Activated CD4-positive, CD25-positive, alpha-beta regulatory T cell treated with anti-CD3 and anti-CD28 coated beads, Interleukin-2, amount 50 U/mL, for 16 hours (primary cell): ENCODE measurements around the gene RCBTB1.

Source experiments
- DNase-seq: peaks from one replicate; pipeline ENCODE4 v3.0.0-alpha.2; 2020; ENCODE audit warnings: low read depth, low spot score

The RCBTB1 gene

DNA sequence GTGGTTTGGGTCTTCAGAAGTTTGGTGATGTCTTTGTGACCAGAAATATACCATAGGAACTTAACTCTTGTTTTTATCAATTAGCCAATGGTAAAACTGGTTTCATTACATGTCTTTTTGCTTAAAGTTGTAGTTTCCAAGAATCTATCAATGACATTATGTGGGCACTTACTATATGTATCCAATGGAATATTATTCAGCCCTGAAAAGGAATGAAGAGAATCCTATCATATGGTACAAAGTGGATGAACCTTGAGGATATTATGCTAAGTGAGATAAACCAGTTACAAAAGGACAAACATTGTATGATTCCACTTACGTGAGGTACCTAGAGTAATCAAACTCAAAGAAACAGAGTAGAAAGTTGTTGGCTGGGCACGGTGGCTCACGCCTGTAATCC is 26.4 kb downstream of the RCBTB1 start:
- no peak for DNase-seq

DNA sequence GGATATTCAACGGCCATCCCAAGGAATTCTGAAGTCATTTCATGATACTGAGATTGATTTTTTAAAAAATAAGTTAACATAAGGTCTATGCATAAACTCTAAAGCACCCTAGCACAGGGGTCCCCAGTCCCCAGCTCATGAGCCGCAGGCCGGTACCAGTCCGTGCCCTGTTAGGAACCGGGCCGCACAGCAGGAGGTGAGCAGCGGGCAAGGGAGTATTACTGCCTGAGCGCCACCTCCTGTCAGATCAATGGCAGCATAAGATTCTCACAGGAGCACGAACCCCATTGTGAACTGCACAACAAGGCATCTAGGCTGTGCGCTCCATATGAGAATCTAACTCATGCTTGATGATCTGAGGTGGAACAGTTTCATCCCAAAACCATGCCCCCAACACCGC is 31.0 kb downstream of the RCBTB1 start:
- no peak for DNase-seq

- no peak for DNase-seq
These were observed 31.5 kb downstream of the RCBTB1 start for GRCh38 chr13:49553888-49554287.

DNA sequence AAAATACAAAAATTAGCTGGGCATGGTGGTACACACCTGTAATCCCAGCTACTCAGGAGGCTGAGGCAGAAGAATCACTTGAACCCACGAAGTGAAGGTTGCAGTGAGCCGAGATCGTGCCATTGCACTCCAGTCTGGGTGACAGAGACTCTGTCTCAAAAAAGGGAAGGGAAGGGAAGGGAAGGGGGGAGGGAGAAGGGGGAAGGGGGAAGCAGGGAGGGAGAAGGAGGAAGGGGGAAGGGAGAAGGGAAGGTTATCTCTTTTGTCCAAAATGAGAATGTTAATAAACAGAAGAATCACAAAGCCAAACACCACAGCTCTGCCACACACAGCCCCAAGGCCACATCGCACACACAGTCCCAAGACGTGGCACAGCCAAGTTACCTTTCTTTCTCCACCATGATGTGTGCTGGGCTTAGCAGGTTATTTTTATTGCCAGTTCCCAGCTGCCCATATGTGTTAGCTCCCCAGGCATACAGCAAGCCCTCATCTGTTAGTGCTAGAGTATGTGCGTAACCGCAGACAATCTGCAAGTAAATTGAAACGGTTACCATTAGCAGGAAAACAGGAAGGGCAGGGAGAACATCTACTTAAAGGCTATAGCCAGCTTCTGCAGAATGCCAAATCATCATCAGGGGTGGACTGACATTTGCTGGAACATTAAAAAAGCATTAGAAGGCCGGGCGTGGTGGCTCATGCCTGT is 34.3 kb downstream of the RCBTB1 start:
- DNase-seq: no peak

- no peak for DNase-seq
These were observed 36.1 kb downstream of the RCBTB1 start for GRCh38 chr13:49549289-49549688.

DNA sequence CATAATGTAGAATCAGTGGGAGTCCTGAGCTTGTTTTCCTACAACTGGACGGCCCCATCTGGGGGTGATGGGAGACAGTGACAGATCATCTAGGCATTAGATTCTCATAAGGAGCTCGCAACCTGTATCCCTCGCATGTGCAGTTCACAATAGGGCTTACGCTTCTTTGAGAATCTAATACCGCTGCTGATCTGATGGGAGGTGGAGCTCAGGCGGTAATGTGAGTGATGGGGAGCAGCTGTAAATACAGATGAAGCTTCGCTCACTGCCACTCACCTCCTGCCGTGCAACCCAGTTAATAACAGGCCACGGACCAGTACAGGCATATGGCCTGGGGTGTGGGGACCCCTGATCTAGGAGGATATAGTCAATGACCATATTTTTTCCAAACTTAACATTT is 38.8 kb downstream of the RCBTB1 start:
- no peak for DNase-seq

GRCh38 chr13:49545661-49546060 is 39.7 kb downstream of the RCBTB1 start:
- no peak for DNase-seq

DNA sequence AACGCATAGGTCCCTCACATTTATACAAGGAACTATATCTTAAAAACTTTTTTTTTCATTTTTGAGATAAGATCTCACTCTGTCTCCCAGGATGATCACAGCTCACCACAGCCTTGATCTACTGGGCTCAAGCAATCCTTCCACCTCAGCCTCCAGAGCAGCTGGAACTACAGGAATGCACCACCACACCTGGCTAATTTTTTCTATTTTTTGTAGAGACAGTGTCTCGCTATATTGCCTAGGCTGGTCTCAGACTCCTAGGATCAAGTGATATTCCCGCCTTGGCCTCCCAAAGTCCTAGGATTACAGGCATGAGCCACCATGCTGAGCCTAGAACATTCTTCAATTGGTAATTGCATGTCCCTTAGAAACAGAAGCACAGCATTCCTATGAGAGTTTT is 41.7 kb downstream of the RCBTB1 start:
- no peak for DNase-seq

GRCh38 chr13:49540552-49540951 is 44.8 kb downstream of the RCBTB1 start:
- DNase-seq: no peak

DNA sequence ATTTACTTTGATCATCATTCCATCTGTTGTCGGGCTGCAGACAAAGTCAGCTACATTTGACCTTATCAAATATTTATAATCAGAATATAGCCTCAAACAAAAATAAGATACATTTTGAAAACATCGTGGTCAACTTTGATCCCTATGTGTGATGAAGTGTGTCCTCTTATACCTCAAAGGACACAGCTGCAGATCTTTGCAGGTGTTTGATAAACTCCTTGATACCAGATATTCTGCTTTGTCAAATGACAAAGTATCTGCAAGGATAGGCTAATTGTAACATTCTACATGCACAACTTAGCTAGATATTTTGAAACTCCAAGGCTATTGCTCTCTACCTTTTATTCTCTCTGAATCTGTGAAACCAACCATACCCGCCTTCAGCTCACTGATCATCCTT is 45.6 kb downstream of the RCBTB1 start:
- DNase-seq: no peak

GRCh38 chr13:49539313-49539712 is 46.0 kb downstream of the RCBTB1 start:
- DNase-seq: no peak

DNA sequence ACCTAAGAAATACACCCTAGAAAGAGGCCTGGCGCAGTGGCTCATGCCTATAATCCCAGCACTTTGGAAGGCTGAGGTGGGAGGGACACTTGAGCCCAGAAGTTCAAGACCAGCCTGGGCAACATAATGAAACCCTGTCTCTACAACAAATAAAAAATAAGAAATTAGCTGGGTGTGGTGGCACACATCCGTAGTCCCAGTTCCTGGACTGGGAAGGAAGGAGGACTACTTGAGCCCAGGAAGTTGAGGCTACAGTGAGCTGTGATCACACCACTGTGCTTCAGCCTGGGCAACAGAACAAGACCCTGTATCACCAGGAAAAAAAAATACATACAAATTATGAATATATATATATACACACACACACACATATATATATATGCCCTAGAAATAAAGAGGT is 47.0 kb downstream of the RCBTB1 start:
- DNase-seq: no peak

- no peak for DNase-seq
These were observed 49.0 kb downstream of the RCBTB1 start for GRCh38 chr13:49536144-49536873.

DNA sequence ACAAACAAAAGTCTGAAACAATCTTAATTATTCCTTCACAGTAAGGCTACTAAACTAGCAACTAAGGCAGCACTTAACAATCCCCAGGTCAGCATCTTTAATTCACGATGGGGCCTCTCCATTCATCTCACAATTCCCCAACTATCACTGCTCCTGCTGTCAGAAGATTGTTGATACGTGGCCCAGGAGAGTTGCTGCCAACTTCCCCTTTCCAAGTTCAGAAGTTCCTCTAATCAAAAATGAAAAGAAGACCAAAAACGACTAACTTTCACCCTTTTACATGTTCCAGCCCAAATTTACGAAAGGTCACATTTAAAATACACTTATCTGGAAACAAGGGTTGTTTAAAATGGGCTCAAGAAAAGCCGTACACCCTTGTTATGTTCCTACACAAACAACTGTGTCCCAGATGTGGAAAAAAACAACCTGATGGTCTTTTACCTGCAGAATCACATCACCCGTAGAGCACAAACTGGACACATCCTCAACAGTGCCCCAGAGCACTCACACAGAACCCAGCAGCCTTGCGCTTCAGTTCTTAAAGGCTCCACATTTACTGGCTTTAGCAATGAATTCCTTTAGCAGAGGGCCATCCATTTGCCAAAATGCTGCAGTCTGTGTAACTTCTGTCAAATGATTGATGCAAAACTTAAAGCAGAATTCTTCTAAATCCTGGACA is 51.6 kb downstream of the RCBTB1 start:
- DNase-seq: no peak

- no peak for DNase-seq
These were observed 52.3 kb downstream of the RCBTB1 start for GRCh38 chr13:49533011-49533410.

GRCh38 chr13:49532593-49532992 is 52.8 kb downstream of the RCBTB1 start:
- DNase-seq: no peak

- no peak for DNase-seq
These were observed 54.9 kb downstream of the RCBTB1 start for GRCh38 chr13:49530457-49530856.

- no peak for DNase-seq
These were observed 57.2 kb downstream of the RCBTB1 start for GRCh38 chr13:49528161-49528560.

GRCh38 chr13:49527123-49527522 is 58.2 kb downstream of the RCBTB1 start:
- DNase-seq: no peak

DNA sequence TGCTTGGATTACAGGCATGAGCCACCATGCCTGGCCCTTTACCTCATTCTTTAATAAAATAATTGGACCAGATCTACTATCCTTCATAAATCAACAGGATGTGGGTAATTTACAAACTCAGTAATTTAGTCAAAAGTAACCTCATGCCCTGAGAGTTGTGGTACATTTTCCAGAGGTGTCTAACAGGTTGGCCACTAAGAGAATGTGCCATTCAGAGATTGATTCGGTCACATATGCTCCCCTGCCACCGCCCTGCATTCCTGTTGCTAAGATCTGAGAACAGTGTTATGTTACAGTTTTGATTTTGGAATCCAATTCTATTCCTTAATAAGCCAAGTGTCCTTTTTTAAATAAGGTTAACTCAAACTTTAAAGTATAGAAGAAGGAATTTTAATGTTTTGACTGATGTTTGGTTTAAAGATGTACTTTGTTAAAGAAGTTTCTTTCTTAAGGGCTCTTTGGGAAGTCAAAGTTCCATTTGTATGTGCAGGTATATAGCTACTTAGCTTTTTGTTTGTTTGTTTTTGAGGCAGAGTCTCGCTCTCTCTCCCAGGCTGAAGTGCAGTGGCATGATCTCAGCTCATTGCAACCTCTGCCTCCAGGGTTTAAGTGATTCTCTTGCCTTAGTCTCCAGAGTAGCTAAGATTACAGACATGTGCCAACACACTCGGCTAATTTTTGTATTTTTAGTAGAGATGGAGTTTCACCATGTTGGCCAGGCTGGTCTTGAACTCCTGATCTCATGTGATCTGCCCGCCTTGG is 60.4 kb downstream of the RCBTB1 start:
- no peak for DNase-seq

- DNase-seq: no peak
These were observed 64.1 kb downstream of the RCBTB1 start for GRCh38 chr13:49521224-49521623.

DNA sequence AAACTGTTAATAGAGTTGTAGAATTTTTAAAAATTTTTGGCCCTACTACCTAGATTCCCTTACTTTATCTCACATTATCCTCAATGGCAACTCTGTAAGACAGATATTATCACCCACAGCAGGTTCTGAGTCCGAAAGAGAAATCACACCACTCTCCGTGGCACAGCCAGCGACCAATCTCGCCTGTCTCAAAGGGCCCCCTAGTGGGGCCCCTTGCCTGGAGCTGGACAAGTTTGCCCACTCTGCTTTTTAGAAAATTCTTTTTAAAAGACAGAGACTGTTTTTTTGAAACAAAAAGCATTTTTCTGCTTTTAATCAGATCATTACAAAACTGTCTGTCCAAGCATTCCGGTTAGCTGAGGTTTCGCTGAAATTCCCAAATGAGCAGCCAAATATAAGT is 67.9 kb downstream of the RCBTB1 start:
- no peak for DNase-seq
